MCF 10A (cell line): ENCODE results near the gene PDE2A. TPM values are rescaled to one million over a fixed set of nuclear protein-coding genes. Genes with fewer than 3 reads are reported as not detected.

Experiments
- BruUV-seq: library from RNA; stranded (reverse); fragments of 400-500 nt; replicated peaks from 2 replicates; lab custom pipeline; 2021; lab: Mats Ljungman, UMichigan
- CTCF ChIA-PET: fragments of 300-600 bp; sonication (Branson Sonifier 250); formaldehyde crosslinking; extraction: SDS; loops from one replicate; lab custom pipeline; 2021; ENCODE audit warnings: antibody characterized with exemption, inconsistent platforms; lab: Yijun Ruan, JAX
- POLR2A ChIA-PET: fragments of 300-600, 350-650 bp; sonication (Branson Sonifier 250); formaldehyde crosslinking; extraction: SDS; loops from one replicate; lab custom pipeline; 2020; ENCODE audit warnings: antibody characterized with exemption, inconsistent platforms; lab: Yijun Ruan, JAX
- DNase-seq: peaks from one replicate; pipeline ENCODE4 v3.0.0-alpha.2; 2018; ENCODE audit not compliant: unreplicated experiment
- H3K27ac Mint-ChIP-seq: one replicate; pipeline ENCODE4 v1.8.0; 2022; ENCODE audit warnings: mild to moderate bottlenecking, low read depth, mixed read lengths; ENCODE audit not compliant: unreplicated experiment
- H3K27me3 Mint-ChIP-seq: one replicate; pipeline ENCODE4 v1.8.0; 2022; ENCODE audit warnings: mixed read lengths; ENCODE audit not compliant: insufficient read depth, unreplicated experiment
- H3K36me3 Mint-ChIP-seq: one replicate; pipeline ENCODE4 v1.8.0; 2022; ENCODE audit warnings: mild to moderate bottlenecking, moderate library complexity, mixed read lengths; ENCODE audit not compliant: insufficient read depth, unreplicated experiment
- H3K4me1 Mint-ChIP-seq: one replicate; pipeline ENCODE4 v1.8.0; 2022; ENCODE audit warnings: mixed read lengths; ENCODE audit not compliant: insufficient read depth, unreplicated experiment
- H3K4me3 Mint-ChIP-seq: one replicate; pipeline ENCODE4 v1.8.0; 2022; ENCODE audit warnings: mild to moderate bottlenecking, moderate library complexity, mixed read lengths; ENCODE audit not compliant: unreplicated experiment
- H3K9me3 Mint-ChIP-seq: one replicate; pipeline ENCODE4 v1.8.0; 2022; ENCODE audit warnings: mixed read lengths; ENCODE audit not compliant: unreplicated experiment
- CTCF ChIP-seq: fragments of 200-600 bp; IDR thresholded peaks from one replicate; pipeline ENCODE4 v1.8.0; 2022; ENCODE audit warnings: antibody characterized with exemption, mild to moderate bottlenecking; ENCODE audit not compliant: unreplicated experiment
- intact Hi-C: fragments of 100-400 bp; cut with micrococcal nuclease; formaldehyde crosslinking; loops from 2 replicates; pipeline ENCODE4 v1.14.1; 2022
- total RNA-seq: library from RNA; stranded (reverse); gene quantifications from 2 replicates; pipeline ENCODE4 v1.2.3, GENCODE V29; 2022

Gene PDE2A
- total RNA-seq, 1 experiment from 2014 or later: 1.9 TPM

GRCh38 chr11:72642043-72642883 is 32.0 kb downstream of the PDE2A start:
- intact Hi-C loops: loop anchor here (2.0 kb wide), 1 partner anchor 43 kb away; no protein-coding TSS in a partner anchor
- POLR2A ChIA-PET: no interaction called here
- no peaks in the 10 kb centered on the region for H3K36me3 Mint-ChIP-seq
- no TSS peak for BruUV-seq
- H3K4me1 Mint-ChIP-seq: peaks cover 13% of the 10 kb centered on the region
- CTCF ChIA-PET: interaction anchor here (0.7 to 1.7 kb wide), 7 partner anchors 12 to 469 kb away, joined by 3 to 10 read pairs (median 4); no protein-coding TSS in a partner anchor
- no peaks in the 10 kb centered on the region for H3K9me3 Mint-ChIP-seq
- no peak overlapping the region for H3K27ac Mint-ChIP-seq
- H3K4me3 Mint-ChIP-seq: no peak overlapping the region
- peak; percentile 21 for DNase-seq
- peaks cover 3% of the 10 kb centered on the region for H3K27me3 Mint-ChIP-seq
- no peak for TF ChIP-seq CTCF

- no peak overlapping the region for H3K4me3 Mint-ChIP-seq
- BruUV-seq: no TSS peak
- TF ChIP-seq CTCF: no peak
- POLR2A ChIA-PET: no interaction called here
- peaks cover 20% of the 10 kb centered on the region for H3K4me1 Mint-ChIP-seq
- DNase-seq: no peak
- CTCF ChIA-PET: interaction anchor here (0.7 to 0.9 kb wide), 3 partner anchors 55 to 470 kb away, joined by 3 to 5 read pairs (median 3); no protein-coding TSS in a partner anchor
- H3K9me3 Mint-ChIP-seq: no peaks in the 10 kb centered on the region
- intact Hi-C loops: loop anchor here (2.0 kb wide), 1 partner anchor 43 kb away; no protein-coding TSS in a partner anchor
- peaks cover 10% of the 10 kb centered on the region for H3K27me3 Mint-ChIP-seq
- H3K36me3 Mint-ChIP-seq: no peaks in the 10 kb centered on the region
- H3K27ac Mint-ChIP-seq: no peak overlapping the region
These were observed 32.6 kb downstream of the PDE2A start for GRCh38 chr11:72641522-72642042.

- Mint-ChIP-seq H3K4me3 (no peak overlapping the region), H3K27ac (no peak overlapping the region), H3K36me3 (no peaks in the 10 kb centered on the region), H3K4me1 (peaks cover 20% of the 10 kb centered on the region), H3K9me3 (no peaks in the 10 kb centered on the region), H3K27me3 (peaks cover 16% of the 10 kb centered on the region)
- TF ChIP-seq CTCF: no peak
- no peak for DNase-seq
- BruUV-seq: no TSS peak
- ChIA-PET CTCF (interaction anchor here (0.6 to 0.8 kb wide), 3 partner anchors 45 to 203 kb away, joined by 3 to 4 read pairs (median 4); no protein-coding TSS in a partner anchor), POLR2A (no interaction called here)
- intact Hi-C loops: no loop called here
These were observed 34.5 kb downstream of the PDE2A start for GRCh38 chr11:72639502-72640375.
